K562 (cell line): Measurements from ENCODE around the gene KITLG. TPM values are rescaled to one million over a fixed set of nuclear protein-coding genes. Genes with fewer than 3 reads are reported as not detected.

Experiments
- ATAC-seq: fragments of 200-7000 bp; cut with Tn5 transposase; 3 replicates; pipeline ENCODE4 v1.9.1; 2020; ENCODE audit warnings: moderate library complexity
- BruUV-seq: library from RNA; stranded (reverse); fragments of 400-500 nt; replicated peaks from 2 replicates; lab custom pipeline; 2021; lab: Mats Ljungman, UMichigan
- CTCF ChIA-PET: fragments of 300-600 bp; formaldehyde crosslinking; extraction: SDS; loops from one replicate; lab custom pipeline; 2021; ENCODE audit warnings: low intra/inter-chr PET ratio; lab: Yijun Ruan, JAX
- POLR2A ChIA-PET: fragments of 300-600, 350-650 bp; sonication (Branson Sonifier 250); formaldehyde crosslinking; extraction: SDS; loops from one replicate; lab custom pipeline; 2021; ENCODE audit warnings: antibody characterized with exemption, inconsistent platforms; lab: Yijun Ruan, JAX
- DNase-seq, 4 experiments: peaks; one replicate each; pipeline versions ENCODE4 v3.0.0 to v3.0.0-alpha.2; 2011 to 2018; ENCODE audit warnings: low spot score in 3 of 4, mixed read lengths in 3 of 4; ENCODE audit errors: extremely low read depth in 1 of 4
- FAIRE-seq: peaks from 2 replicates; lab custom pipeline; 2011; peaks lifted over from hg19 to GRCh38; lab: Jason Lieb, UNC
- H2AFZ ChIP-seq: 2 replicates; pipeline ENCODE4 v1.6.0; 2011; ENCODE audit warnings: low read depth, low read length, control low read depth, inconsistent platforms
- H3K27ac ChIP-seq: fragments of 200-600 bp; 3 replicates; pipeline ENCODE4 v1.8.0; 2011; ENCODE audit warnings: low read depth, mild to moderate bottlenecking, control low read depth, inconsistent platforms, low read length, moderate library complexity, mixed read lengths; ENCODE audit errors: extremely low read depth
- H3K27me3 ChIP-seq, 2 experiments: fragments of 300-600 bp in 1 of 2; 2 replicates in 1 of 2; 3 replicates in 1 of 2; pipeline versions ENCODE4 v1.6.0 to v1.8.0; 2011; ENCODE audit warnings: inconsistent platforms in 2 of 2, low read length in 2 of 2, mild to moderate bottlenecking in 1 of 2, mixed read lengths in 1 of 2, moderate library complexity in 1 of 2; ENCODE audit not compliant: control insufficient read depth in 2 of 2, insufficient read depth in 2 of 2
- H3K36me3 ChIP-seq: fragments of 300-600 bp; 3 replicates; pipeline ENCODE4 v1.8.0; 2011; ENCODE audit warnings: mild to moderate bottlenecking, low read length, inconsistent platforms; ENCODE audit not compliant: control insufficient read depth, insufficient read depth
- H3K4me1 ChIP-seq, 2 experiments: fragments of 200-600 bp in 1 of 2; replicated peaks in 1 of 2; 2 replicates in 1 of 2; 3 replicates in 1 of 2; pipeline versions ENCODE4 v1.5.1 to v1.8.0; 2011; ENCODE audit warnings: inconsistent platforms in 2 of 2, low read length in 2 of 2, mild to moderate bottlenecking in 1 of 2, mixed read lengths in 1 of 2, moderate library complexity in 1 of 2; ENCODE audit not compliant: control insufficient read depth in 2 of 2, insufficient read depth in 2 of 2
- H3K4me2 ChIP-seq: 2 replicates; pipeline ENCODE4 v1.6.1; 2011; ENCODE audit warnings: low read length, control low read depth, inconsistent platforms, mixed read lengths; ENCODE audit not compliant: insufficient read depth
- H3K4me3 ChIP-seq: fragments of 200-600 bp; sonication (generic), shearing (Covaris generic); 2 replicates; pipeline ENCODE4 v1.5.1; 2016; ENCODE audit warnings: control low read depth, inconsistent platforms
- H3K79me2 ChIP-seq: fragments of 200-600 bp; 3 replicates; pipeline ENCODE4 v1.8.0; 2011; ENCODE audit warnings: low read length, inconsistent platforms; ENCODE audit not compliant: control insufficient read depth, insufficient read depth
- H3K9ac ChIP-seq, 2 experiments: 2 replicates each; pipeline versions ENCODE4 v1.6.0 to v1.6.1; 2011; ENCODE audit warnings: low read depth in 2 of 2, low read length in 2 of 2, control low read depth in 1 of 2, inconsistent platforms in 1 of 2, mild to moderate bottlenecking in 1 of 2, mixed read lengths in 1 of 2; ENCODE audit not compliant: insufficient read depth in 1 of 2
- H3K9me1 ChIP-seq: one replicate; pipeline ENCODE4 v1.6.0; 2011; ENCODE audit warnings: inconsistent platforms, mild to moderate bottlenecking, low read length, moderate library complexity; ENCODE audit not compliant: control insufficient read depth, insufficient read depth
- H3K9me3 ChIP-seq: replicated peaks from 2 replicates; pipeline ENCODE4 v1.5.1; 2011; ENCODE audit warnings: low read depth, low read length, inconsistent platforms; ENCODE audit not compliant: control insufficient read depth, insufficient read depth
- H4K20me1 ChIP-seq: replicated peaks from 2 replicates; pipeline ENCODE4 v1.6.1; 2011; ENCODE audit warnings: low read length, inconsistent platforms, mixed read lengths; ENCODE audit not compliant: control insufficient read depth, insufficient read depth
- BRD4 ChIP-seq: fragments of 200-600 bp; sonication (generic); IDR thresholded peaks from 2 replicates; pipeline ENCODE4 v1.6.1; 2017; ENCODE audit warnings: inconsistent platforms
- CEBPB ChIP-seq: fragments of 450-650 bp; IDR thresholded peaks from 2 replicates; pipeline ENCODE4 v1.6.1; 2016; ENCODE audit warnings: missing genetic modification characterization, missing compliant biosample characterization
- CHD2 ChIP-seq: IDR thresholded peaks from 2 replicates; pipeline ENCODE4 v1.6.1; 2011; ENCODE audit warnings: low read depth, low read length
- GATAD2B ChIP-seq: fragments of 450-650 bp; IDR thresholded peaks from 2 replicates; pipeline ENCODE4 v1.6.1; 2017; ENCODE audit warnings: mild to moderate bottlenecking, borderline replicate concordance
- GTF2A2 ChIP-seq: IDR thresholded peaks from 2 replicates; pipeline ENCODE4 v1.6.1; 2016; ENCODE audit warnings: mild to moderate bottlenecking, missing genetic modification characterization, missing compliant biosample characterization
- HNRNPH1 ChIP-seq: fragments of 200-400 bp; formaldehyde crosslinking; optimal IDR thresholded peaks from 2 replicates; pipeline ENCODE3; 2017; ENCODE audit warnings: low read depth, mild to moderate bottlenecking, low read length, moderate library complexity
- ID3 ChIP-seq, 2 experiments: fragments of 250-450 bp in 1 of 2; fragments of 450-650 bp in 1 of 2; sonication (Bioruptor Pico) in 1 of 2; IDR thresholded peaks; 2 replicates each; pipeline versions ENCODE4 v1.6.1 to v1.8.0; 2016 to 2021; ENCODE audit warnings: mild to moderate bottlenecking in 2 of 2, moderate library complexity in 2 of 2, missing compliant biosample characterization in 1 of 2, missing genetic modification characterization in 1 of 2
- KAT2B ChIP-seq: IDR thresholded peaks from one replicate; pipeline ENCODE4 v1.6.1; 2012; ENCODE audit warnings: low read depth, mild to moderate bottlenecking, control low read depth, inconsistent platforms, low read length, moderate library complexity
- KDM5B ChIP-seq: fragments of 200-600 bp; sonication (generic); IDR thresholded peaks from 2 replicates; pipeline ENCODE4 v1.6.1; 2012; ENCODE audit warnings: low read depth, mild to moderate bottlenecking, moderate library complexity, low read length, control low read depth, inconsistent platforms; ENCODE audit not compliant: insufficient replicate concordance
- PTTG1 ChIP-seq: fragments of 450-650 bp; IDR thresholded peaks from 2 replicates; pipeline ENCODE4 v1.6.1; 2016; ENCODE audit warnings: low read depth, mild to moderate bottlenecking, missing genetic modification characterization, missing compliant biosample characterization
- RBM34 ChIP-seq: fragments of 200-400 bp; formaldehyde crosslinking; IDR thresholded peaks from 2 replicates; pipeline ENCODE4 v1.6.1; 2018; ENCODE audit warnings: low read length, borderline replicate concordance; ENCODE audit not compliant: insufficient read depth
- SLC30A9 ChIP-seq: fragments of 250-450 bp; sonication (Bioruptor Pico); IDR thresholded peaks from 2 replicates; pipeline ENCODE4 v1.8.0; 2022; ENCODE audit warnings: mild to moderate bottlenecking, moderate library complexity
- SMARCB1 ChIP-seq: IDR thresholded peaks from 2 replicates; pipeline ENCODE4 v1.6.1; 2011; ENCODE audit warnings: improper control_type of control experiment, low read depth; ENCODE audit not compliant: insufficient read length
- TAF7 ChIP-seq: fragments of 450-650 bp; IDR thresholded peaks from 2 replicates; pipeline ENCODE4 v1.6.1; 2016; ENCODE audit warnings: missing genetic modification characterization, missing compliant biosample characterization
- XRCC5 ChIP-seq: fragments of 200-400 bp; formaldehyde crosslinking; IDR thresholded peaks from 2 replicates; pipeline ENCODE4 v1.6.1; 2017; ENCODE audit warnings: low read depth, mild to moderate bottlenecking, low read length
- ZNF121 ChIP-seq: sonication (generic); formaldehyde crosslinking; conservative IDR thresholded peaks from 2 replicates; pipeline ENCODE4 v1.8.0; 2022; ENCODE audit warnings: missing genetic modification reagents
- ZNF23 ChIP-seq: fragments of 250-450 bp; sonication (Bioruptor Pico); IDR thresholded peaks from 2 replicates; pipeline ENCODE4 v1.4.0; 2020; ENCODE audit warnings: mild to moderate bottlenecking
- ZNF354B ChIP-seq: fragments of 250-450 bp; sonication (Bioruptor Pico); IDR thresholded peaks from 2 replicates; pipeline ENCODE4 v1.4.0; 2020
- in situ Hi-C: fragments of 300-500 bp; cut with MboI; formaldehyde crosslinking; loops from 4 replicates; pipeline ENCODE4 v1.15.0; 2018; ENCODE audit warnings: inconsistent platforms, mixed read lengths
- intact Hi-C: fragments of 100-400 bp; cut with micrococcal nuclease; formaldehyde crosslinking; loops from 2 replicates; pipeline ENCODE4 v1.14.2; 2022
- polyA plus RNA-seq, 8 experiments: library from polyadenylated mRNA; depleted of rRNA in 4 of 8; stranded (reverse) in 5 of 8; unstranded in 3 of 8; fragments of >200 nt; fragmentation: Nextera tagmentation in 2 of 8; fragmentation: Illumina TruSeq in 1 of 8; extraction: Ambion mirVana in 2 of 8; extraction: Trizol in 1 of 8; gene quantifications; 2 replicates each; pipeline versions ENCODE4 v1.2.1 to v1.2.3, GENCODE V29; 2011 to 2014; ENCODE audit warnings: inconsistent platforms in 1 of 8, missing spikeins in 1 of 8
- total RNA-seq, 7 experiments: library from RNA; depleted of rRNA in 6 of 7; stranded (reverse); fragments of >200 nt in 6 of 7; fragmentation: Illumina TruSeq in 2 of 7; extraction: Trizol in 2 of 7; gene quantifications; 2 replicates each; pipeline versions ENCODE4 v1.2.1 to v1.2.3, GENCODE V29; 2011 to 2021; ENCODE audit warnings: low replicate concordance in 1 of 7
- TF ChIP-seq, protein P1 (sequence below): fragments of 250-450 bp; sonication (Bioruptor Pico); IDR thresholded peaks from 2 replicates; pipeline ENCODE4 v1.5.1; 2021; ENCODE audit warnings: mild to moderate bottlenecking
- TF ChIP-seq, protein P2 (sequence below): fragments of 450-650 bp; formaldehyde crosslinking; IDR thresholded peaks from 2 replicates; pipeline ENCODE4 v1.4.0; 2022; ENCODE audit warnings: missing genetic modification characterization

The KITLG gene
- total and polyA plus RNA-seq, 9 of the 15 experiments (the other 6 are each of a cell fraction or from before 2014, with no cell fraction given) = 0.04 to 0.09 (median 0.04) TPM; not detected in 6

DNA sequence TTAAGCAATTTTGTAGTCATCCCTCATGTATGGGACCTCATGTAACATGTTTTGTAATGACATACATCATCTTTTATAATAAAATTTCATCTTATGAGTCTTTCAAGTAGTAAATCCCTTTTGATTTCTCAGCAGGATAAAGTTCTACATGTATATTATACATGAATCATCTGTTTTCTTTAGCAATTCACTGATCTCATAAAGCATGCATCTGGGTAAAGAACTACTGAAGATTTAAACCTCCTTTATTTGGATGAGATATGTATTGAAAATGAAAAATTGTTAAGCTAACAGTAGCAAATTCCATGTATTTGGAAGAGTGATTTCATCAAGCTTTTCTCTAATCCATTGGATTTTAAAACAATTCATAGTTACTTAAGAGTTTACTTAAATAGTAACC lies 126.9 kb downstream of the KITLG start:
- POLR2A ChIA-PET = no interaction called here
- Histone ChIP-seq H3K9ac (no peak overlapping the region), H3K36me3 (no peaks in the 10 kb centered on the region), H3K27me3 (no peaks in the 10 kb centered on the region), H3K9me1 (no peaks in the 10 kb centered on the region), H3K27ac (no peak overlapping the region), H3K9me3 (no peaks in the 10 kb centered on the region), H3K79me2 (no peaks in the 10 kb centered on the region), H3K4me3 (no peak overlapping the region), H3K4me2 (no peak overlapping the region), H4K20me1 (no peaks in the 10 kb centered on the region), H3K4me1 (no peaks in the 10 kb centered on the region), H2AFZ (no peak overlapping the region)
- ATAC-seq (no peak), FAIRE-seq (no peak), DNase-seq (no peak)
- no TSS peak for BruUV-seq
- CTCF ChIA-PET = no interaction called here
- TF ChIP-seq SMARCB1 (no peak), SLC30A9 (CRISPR knock-in tag) (no peak), BRD4 (no peak), PTTG1 (no peak), ZNF121 (no peak), ZNF23 (CRISPR knock-in tag) (no peak), ID3 (CRISPR knock-in tag; IDR thresholded peaks at IDR 0.05) (no peak), ID3 (tag; IDR thresholded peaks at IDR 0.05) (no peak), RBM34 (no peak), KAT2B (no peak), HNRNPH1 (no peak), GTF2A2 (tag) (no peak), ZNF354B (CRISPR knock-in tag) (no peak), CHD2 (no peak), XRCC5 (no peak), GATAD2B (no peak), TAF7 (no peak), KDM5B (no peak), CEBPB (tag) (no peak)
- TF ChIP-seq, protein P1, sequence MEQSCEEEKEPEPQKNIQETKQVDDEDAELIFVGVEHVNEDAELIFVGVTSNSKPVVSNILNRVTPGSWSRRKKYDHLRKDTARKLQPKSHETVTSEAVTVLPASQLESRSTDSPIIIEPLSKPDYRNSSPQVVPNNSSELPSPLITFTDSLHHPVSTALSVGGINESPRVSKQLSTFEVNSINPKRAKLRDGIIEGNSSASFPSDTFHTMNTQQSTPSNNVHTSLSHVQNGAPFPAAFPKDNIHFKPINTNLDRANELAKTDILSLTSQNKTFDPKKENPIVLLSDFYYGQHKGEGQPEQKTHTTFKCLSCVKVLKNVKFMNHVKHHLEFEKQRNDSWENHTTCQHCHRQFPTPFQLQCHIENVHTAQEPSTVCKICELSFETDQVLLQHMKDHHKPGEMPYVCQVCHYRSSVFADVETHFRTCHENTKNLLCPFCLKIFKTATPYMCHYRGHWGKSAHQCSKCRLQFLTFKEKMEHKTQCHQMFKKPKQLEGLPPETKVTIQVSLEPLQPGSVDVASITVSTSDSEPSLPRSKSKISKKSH (CRISPR knock-in tag) = no peak
- TF ChIP-seq, protein P2, sequence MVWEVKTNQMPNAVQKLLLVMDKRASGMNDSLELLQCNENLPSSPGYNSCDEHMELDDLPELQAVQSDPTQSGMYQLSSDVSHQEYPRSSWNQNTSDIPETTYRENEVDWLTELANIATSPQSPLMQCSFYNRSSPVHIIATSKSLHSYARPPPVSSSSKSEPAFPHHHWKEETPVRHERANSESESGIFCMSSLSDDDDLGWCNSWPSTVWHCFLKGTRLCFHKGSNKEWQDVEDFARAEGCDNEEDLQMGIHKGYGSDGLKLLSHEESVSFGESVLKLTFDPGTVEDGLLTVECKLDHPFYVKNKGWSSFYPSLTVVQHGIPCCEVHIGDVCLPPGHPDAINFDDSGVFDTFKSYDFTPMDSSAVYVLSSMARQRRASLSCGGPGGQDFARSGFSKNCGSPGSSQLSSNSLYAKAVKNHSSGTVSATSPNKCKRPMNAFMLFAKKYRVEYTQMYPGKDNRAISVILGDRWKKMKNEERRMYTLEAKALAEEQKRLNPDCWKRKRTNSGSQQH = no peak
- in situ Hi-C loops (no loop called here), intact Hi-C loops (no loop called here)
